ENCODE results near the gene PLA2G6. TPM values are rescaled to one million over a fixed set of nuclear protein-coding genes. Genes with fewer than 3 reads are reported as not detected.

PLA2G6 gene
- total and polyA plus RNA-seq, 2 of the 8 experiments (the other 6 are each of a cell fraction or from before 2014, with no cell fraction given), result 13.2 to 21.0 TPM

GRCh38 chr22:38065539-38065938, 116.1 kb downstream of the PLA2G6 start:
- Histone ChIP-seq H2BK120ac (replicated peaks; ENCODE audit: low read depth, low read length) (no peak overlapping the region), H3K79me1 (ENCODE audit: low read depth, low read length) (no peaks in the 10 kb centered on the region), H3K23ac (ENCODE audit: insufficient read length) (no peak overlapping the region), H3K18ac (ENCODE audit: extremely low read depth, low read length) (no peak overlapping the region), H3K27me3 (replicated peaks in 1 of 4; ENCODE audit: control insufficient read depth in 3 of 4, extremely low read depth in 1 of 4, insufficient read depth in 3 of 4, low read length in 3 of 4) (no peaks in the 10 kb centered on the region), H3K4ac (replicated peaks; ENCODE audit: insufficient read length, low read depth, low read length) (no peak overlapping the region), H3K4me3 (ENCODE audit: extremely low read depth in 1 of 4, insufficient read depth in 2 of 4, low read depth in 3 of 4, low read length in 4 of 4) (no peak overlapping the region), H3K9me3 (ENCODE audit: insufficient read depth in 2 of 2, low read depth in 1 of 2, low read length in 1 of 2) (no peaks in the 10 kb centered on the region), H2BK20ac (ENCODE audit: low read length) (no peak overlapping the region), H4K91ac (replicated peaks; ENCODE audit: insufficient read length, low read length) (no peak overlapping the region), H4K5ac (ENCODE audit: insufficient read length, low read depth, low read length) (no peak overlapping the region), H3K4me1 (replicated peaks in 1 of 4; ENCODE audit: control insufficient read depth in 3 of 4, insufficient read depth in 4 of 4, low read length in 3 of 4) (no peaks in the 10 kb centered on the region), H2BK15ac (ENCODE audit: low read length) (no peak overlapping the region), H4K8ac (ENCODE audit: extremely low read depth, insufficient read depth, low read length) (no peak overlapping the region), H3K27ac (ENCODE audit: low read depth, low read length) (no peak overlapping the region), H3K36me3 (ENCODE audit: control insufficient read depth in 2 of 4, insufficient read depth in 4 of 4, low read length in 3 of 4) (peaks cover 7 to 20% (median 12%) of the 10 kb centered on the region in 4 experiments; a peak in 7 of 8 replicates), H2BK5ac (ENCODE audit: low read depth, low read length) (no peak overlapping the region), H3K56ac (replicated peaks; ENCODE audit: insufficient read length, low read depth, low read length) (no peak overlapping the region), H2BK12ac (ENCODE audit: low read depth, low read length) (no peak overlapping the region), H3K9ac (replicated peaks in 1 of 4; ENCODE audit: extremely low read depth in 1 of 4, low read depth in 3 of 4, low read length in 3 of 4) (no peak overlapping the region), H3K14ac (ENCODE audit: insufficient read length) (no peak overlapping the region), H3K4me2 (ENCODE audit: insufficient read depth in 1 of 2, low read depth in 2 of 2, low read length in 2 of 2) (no peak overlapping the region), H2AFZ (ENCODE audit: low read length) (no peak overlapping the region), H3K79me2 (ENCODE audit: control insufficient read depth in 1 of 2, insufficient read depth in 2 of 2, low read length in 2 of 2) (no peaks in the 10 kb centered on the region), H4K20me1 (replicated peaks in 1 of 2; ENCODE audit: control insufficient read depth in 1 of 2, insufficient read depth in 2 of 2, low read length in 2 of 2) (peaks cover 0 to 4% of the 10 kb centered on the region in 2 experiments), H3K23me2 (ENCODE audit: low read depth, low read length) (no peaks in the 10 kb centered on the region), H2AK5ac (ENCODE audit: low read depth, low read length) (no peak overlapping the region)
- CTCF ChIA-PET (ENCODE audit: partially characterized antibody), result interaction anchor here (0.5 to 12.5 kb wide), 9 partner anchors 9 to 1160 kb away, joined by 3 to 264 read pairs (median 6); partner anchors contain the start of gene PICK1
- DNase-seq (ENCODE audit: low read depth in 1 of 2, low spot score in 2 of 2) (no peak), FAIRE-seq (no peak)
- POLR2A ChIA-PET (ENCODE audit: partially characterized antibody), result interaction anchor here (0.9 to 1.2 kb wide), 3 partner anchors 8 to 67 kb away, joined by 3 to 5 read pairs (median 3); partner anchors contain the start of gene PICK1
- WGBS, 2 experiments (ENCODE audit: extremely low coverage in 1 of 2, insufficient coverage in 1 of 2, insufficient read length in 1 of 2, insufficient replicate concordance in 2 of 2, low coverage in 1 of 2, low lambda C conversion rate in 2 of 2, missing lambda C conversion rate in 1 of 2), result 93% methylated on average over 4 of the region's 8 CpGs; no CpG with 5 or more reads in 1 of the 2 experiments
- TF ChIP-seq FOSL1 (IDR thresholded peaks at IDR 0.05; ENCODE audit: insufficient read depth, low read depth, low read length) (no peak), KDM1A (IDR thresholded peaks at IDR 0.05; ENCODE audit: borderline replicate concordance, low read length) (no peak), SRF (IDR thresholded peaks at IDR 0.05; ENCODE audit: low read depth, low read length) (no peak), CTCF (IDR thresholded peaks at IDR 0.05; ENCODE audit: control extremely low read depth in 1 of 3, insufficient read depth in 1 of 3, low read depth in 1 of 3, low read length in 3 of 3) (no peak)
